Naive thymus-derived CD4-positive, alpha-beta T cell (primary cell): ENCODE measurements around the gene RPS6KB2. TPM values are rescaled to one million over a fixed set of nuclear protein-coding genes. Genes with fewer than 3 reads are reported as not detected.
"Not testable (repeated sequence)": the region's sequence is repeated elsewhere in the genome, so short reads cannot be mapped to it uniquely, and the experiment has no call there.

Experiments used
- ATAC-seq: fragments of 150-1000 bp; cut with Tn5 transposase; 2 replicates; pipeline ENCODE4 v1.10.0; 2021; ENCODE audit warnings: mild to moderate bottlenecking, moderate library complexity
- CTCF ChIA-PET: fragments of 350-600 bp; sonication (Branson Sonifier 250); formaldehyde crosslinking; loops from one replicate; lab custom pipeline; 2021; ENCODE audit warnings: antibody characterized with exemption; lab: Charles Lee
- POLR2A ChIA-PET: fragments of 350-600 bp; sonication (Branson Sonifier 250); formaldehyde crosslinking; loops from one replicate; lab custom pipeline; 2021; ENCODE audit warnings: antibody characterized with exemption, inconsistent platforms; lab: Charles Lee
- DNase-seq, 9 donors: peaks; one replicate each; pipeline versions ENCODE4 v3.0.0 to v3.0.0-alpha.2; 2020 to 2022; ENCODE audit warnings: mixed read lengths in 1 of 9
- H3K27ac ChIP-seq: one replicate; pipeline ENCODE4 v1.7.0; 2013; ENCODE audit warnings: mild to moderate bottlenecking, low read depth, low read length, moderate library complexity
- H3K27me3 ChIP-seq, 2 donors: one replicate each; pipeline ENCODE4 v1.7.0; 2013; ENCODE audit warnings: low read length in 2 of 2, mild to moderate bottlenecking in 2 of 2, moderate library complexity in 2 of 2; ENCODE audit not compliant: control insufficient read depth in 2 of 2, insufficient read depth in 2 of 2
- H3K36me3 ChIP-seq, 3 experiments: 1 replicate in 2 of 3; 2 replicates in 1 of 3; pipeline ENCODE4 v1.7.0; 2013; ENCODE audit warnings: low read length in 3 of 3, mild to moderate bottlenecking in 3 of 3, moderate library complexity in 1 of 3; ENCODE audit not compliant: insufficient read depth in 3 of 3, control insufficient read depth in 2 of 3
- H3K4me1 ChIP-seq, 2 donors: one replicate each; pipeline ENCODE4 v1.7.0; 2013; ENCODE audit warnings: low read length in 2 of 2, mild to moderate bottlenecking in 2 of 2, moderate library complexity in 1 of 2; ENCODE audit not compliant: control insufficient read depth in 2 of 2, insufficient read depth in 2 of 2
- H3K4me3 ChIP-seq: 2 replicates; pipeline ENCODE4 v1.7.0; 2013; ENCODE audit warnings: mild to moderate bottlenecking, low read length
- H3K9me3 ChIP-seq, 3 experiments: 1 replicate in 2 of 3; 2 replicates in 1 of 3; pipeline ENCODE4 v1.7.0; 2013; ENCODE audit warnings: low read length in 3 of 3; ENCODE audit not compliant: control insufficient read depth in 2 of 3
- H3K27ac Mint-ChIP-seq, 9 donors: one replicate each; pipeline ENCODE4 v1.8.0; 2020 to 2022; ENCODE audit warnings: mixed read lengths in 9 of 9, mild to moderate bottlenecking in 8 of 9, moderate library complexity in 5 of 9, inconsistent platforms in 2 of 9
- H3K27me3 Mint-ChIP-seq, 5 donors: one replicate each; pipeline ENCODE4 v1.8.0; 2021 to 2022; ENCODE audit warnings: mixed read lengths in 5 of 5, mild to moderate bottlenecking in 1 of 5
- H3K36me3 Mint-ChIP-seq, 5 donors: one replicate each; pipeline ENCODE4 v1.8.0; 2020 to 2022; ENCODE audit warnings: mixed read lengths in 5 of 5, mild to moderate bottlenecking in 3 of 5, inconsistent platforms in 1 of 5
- H3K4me1 Mint-ChIP-seq, 7 donors: one replicate each; pipeline ENCODE4 v1.8.0; 2020 to 2022; ENCODE audit warnings: mixed read lengths in 7 of 7, mild to moderate bottlenecking in 3 of 7, inconsistent platforms in 1 of 7
- H3K4me3 Mint-ChIP-seq, 10 donors: one replicate each; pipeline ENCODE4 v1.8.0; 2020 to 2022; ENCODE audit warnings: mild to moderate bottlenecking in 10 of 10, mixed read lengths in 10 of 10, moderate library complexity in 6 of 10, inconsistent platforms in 2 of 10
- H3K9me3 Mint-ChIP-seq, 11 donors: one replicate each; pipeline ENCODE4 v1.8.0; 2020 to 2022; ENCODE audit warnings: mixed read lengths in 11 of 11, mild to moderate bottlenecking in 4 of 11, inconsistent platforms in 1 of 11, moderate library complexity in 1 of 11
- intact Hi-C, 2 donors: fragments of 100-400 bp; cut with micrococcal nuclease; formaldehyde crosslinking; loops; one replicate each; pipeline ENCODE4 v1.15.1; 2023
- polyA plus RNA-seq, 2 donors: library from polyadenylated mRNA; unstranded; fragments of 300-500 nt; fragmentation: Illumina TruSeq; gene quantifications; one replicate each; pipeline ENCODE4 v1.2.3, GENCODE V29; 2021
- total RNA-seq, 6 experiments: library from RNA in 5 of 6; stranded (reverse) in 5 of 6; gene quantifications; 1 replicate in 5 of 6; 2 replicates in 1 of 6; pipeline ENCODE4 v1.2.3 and lab custom pipeline; 2021 to 2026

The RPS6KB2 gene
- total and polyA plus RNA-seq, 7 experiments from 2014 or later = 45.2 to 83.9 (median 69.2) TPM

DNA sequence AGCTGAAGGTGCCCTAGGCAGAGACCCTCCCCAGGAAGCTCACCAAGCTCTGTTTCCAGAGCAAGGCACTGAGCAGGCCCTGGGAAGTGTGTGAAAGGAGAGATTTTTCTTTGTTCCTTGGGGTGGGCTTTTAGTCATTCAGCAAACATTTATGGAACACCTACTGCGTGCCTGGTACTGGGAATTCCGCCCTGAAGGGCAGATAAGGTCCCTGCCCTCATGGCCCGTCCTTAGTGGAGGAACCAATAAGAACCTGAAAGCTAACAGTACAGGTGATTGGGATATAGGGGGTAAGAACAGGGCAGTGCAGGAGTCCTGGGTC is 36.9 kb downstream of the RPS6KB2 start:
- DNase-seq (no peak), ATAC-seq (no peak)
- Mint-ChIP-seq H3K4me3 (peak overlapping the region; percentile 75 to 94 (median 87)), H3K4me1 (peaks cover 23 to 44% (median 29%) of the 10 kb centered on the region in 7 donors), H3K36me3 (peaks cover 0 to 9% (median 0%) of the 10 kb centered on the region in 5 donors), H3K27ac (peak overlapping the region; percentile 82 to 97 (median 93)), H3K27me3 (peaks cover 0 to 2% (median 0%) of the 10 kb centered on the region in 5 donors), H3K9me3 (no peaks in the 10 kb centered on the region)
- ChIA-PET CTCF (interaction anchor here (0.7 to 1.9 kb wide), 5 partner anchors 17 to 114 kb away, joined by 3 to 7 read pairs (median 4); no protein-coding TSS in a partner anchor), POLR2A (interaction anchor here (0.7 to 18.3 kb wide), 15 partner anchors 9 to 198 kb away, joined by 3 to 230 read pairs (median 12); partner anchors contain the start of genes AIP, CABP4, CARNS1 and CDK2AP2)
- intact Hi-C loops = loop anchor here in 1 of 2 donors (2.0 kb wide), 1 partner anchor 18 kb away; no protein-coding TSS in a partner anchor
- H3K9me3 ChIP-seq = no peaks in the 10 kb centered on the region
- peak overlapping the region; percentile 66 for H3K4me3 ChIP-seq
- H3K27ac ChIP-seq = peak overlapping the region; percentile 96
- H3K4me1 ChIP-seq = peaks cover 20 to 42% of the 10 kb centered on the region in 2 donors
- H3K36me3 ChIP-seq = peaks cover 0 to 4% (median 0%) of the 10 kb centered on the region in 3 experiments
- no peaks in the 10 kb centered on the region for H3K27me3 ChIP-seq

DNA sequence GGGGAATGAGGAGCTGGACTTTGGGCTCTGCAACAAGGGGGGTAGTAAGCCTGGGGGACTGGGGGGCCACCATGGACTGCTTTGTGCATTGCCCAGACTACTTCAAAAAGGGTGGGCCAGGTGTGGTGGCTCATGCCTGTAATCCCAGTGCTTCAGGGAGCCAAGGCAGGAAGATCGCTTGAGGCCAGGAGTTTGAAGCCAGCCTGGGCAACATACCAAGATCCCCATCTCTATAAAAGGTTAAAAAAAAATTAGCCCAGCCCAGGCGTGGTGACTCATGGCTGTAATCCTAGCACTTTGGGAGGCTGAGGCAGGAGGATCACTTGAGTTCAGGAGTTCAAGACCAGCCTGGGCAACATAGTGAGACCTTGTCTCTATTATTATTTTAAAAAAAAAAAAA is 37.2 kb downstream of the RPS6KB2 start:
- not testable (repeated sequence) for H3K9me3 Mint-ChIP-seq, ATAC-seq, H3K36me3 Mint-ChIP-seq, H3K27me3 ChIP-seq, DNase-seq, H3K9me3 ChIP-seq, H3K27me3 Mint-ChIP-seq, H3K36me3 ChIP-seq
- peak overlapping the region; percentile 96 for H3K27ac ChIP-seq
- Mint-ChIP-seq H3K27ac (peak overlapping the region; percentile 82 to 97 (median 93)), H3K4me3 (peak overlapping the region; percentile 75 to 94 (median 87)), H3K4me1 (peaks cover 23 to 44% (median 29%) of the 10 kb centered on the region in 7 donors)
- peaks cover 20 to 42% of the 10 kb centered on the region in 2 donors for H3K4me1 ChIP-seq
- intact Hi-C loops = loop anchor here in 1 of 2 donors (2.0 kb wide), 1 partner anchor 19 kb away; no protein-coding TSS in a partner anchor
- ChIA-PET POLR2A (interaction anchor here (0.7 to 18.3 kb wide), 16 partner anchors 9 to 1993 kb away, joined by 3 to 230 read pairs (median 10); partner anchors contain the start of genes AIP, CABP4, CARNS1 and CORO1B), CTCF (interaction anchor here (0.7 to 1.9 kb wide), 6 partner anchors 17 to 114 kb away, joined by 3 to 7 read pairs (median 4); partner anchors contain the start of gene PTPRCAP)
- H3K4me3 ChIP-seq = peak overlapping the region; percentile 66

DNA sequence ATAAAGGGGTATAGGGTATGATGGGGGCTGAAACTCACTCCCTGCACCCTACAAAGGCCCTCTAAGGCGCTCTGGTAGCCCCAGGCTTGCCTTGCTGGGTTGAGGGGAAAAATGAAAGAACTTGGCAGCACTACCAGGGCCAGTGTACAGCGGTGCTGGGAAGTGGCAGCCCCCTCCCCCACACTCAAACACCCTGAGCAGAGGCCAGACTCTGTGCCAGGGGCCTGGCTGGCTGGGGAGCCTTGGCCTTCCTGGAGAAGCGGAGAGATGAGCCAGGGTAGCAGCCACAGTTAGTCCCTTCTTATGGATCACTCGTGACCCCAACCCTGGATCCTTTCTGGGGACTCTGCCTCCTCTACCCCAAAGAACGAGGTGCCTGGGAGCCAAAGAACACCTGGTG is 38.1 kb downstream of the RPS6KB2 start:
- Mint-ChIP-seq H3K9me3 (no peaks in the 10 kb centered on the region), H3K27me3 (no peaks in the 10 kb centered on the region), H3K4me3 (peak overlapping the region in 8 of 10 donors; percentile 19 to 95 (median 44)), H3K36me3 (peaks cover 0 to 9% (median 0%) of the 10 kb centered on the region in 5 donors), H3K27ac (peak overlapping the region in 7 of 9 donors; percentile 20 to 96 (median 73)), H3K4me1 (peaks cover 23 to 44% (median 29%) of the 10 kb centered on the region in 7 donors)
- peaks cover 20 to 42% of the 10 kb centered on the region in 2 donors for H3K4me1 ChIP-seq
- H3K27ac ChIP-seq = peak overlapping the region; percentile 94
- ChIA-PET CTCF (interaction anchor here (0.9 to 1.9 kb wide), 2 partner anchors 29 to 49 kb away, joined by 5 to 7 read pairs; partner anchors contain the start of gene PTPRCAP), POLR2A (interaction anchor here (0.7 to 18.3 kb wide), 12 partner anchors 10 to 1994 kb away, joined by 3 to 230 read pairs (median 56); partner anchors contain the start of genes AIP, CABP4, CARNS1 and CORO1B)
- peaks cover 0 to 4% (median 0%) of the 10 kb centered on the region in 3 experiments for H3K36me3 ChIP-seq
- H3K9me3 ChIP-seq = no peaks in the 10 kb centered on the region
- H3K4me3 ChIP-seq = no peak overlapping the region
- intact Hi-C loops = no loop called here
- H3K27me3 ChIP-seq = no peaks in the 10 kb centered on the region
- DNase-seq = no peak
- ATAC-seq = no peak

DNA sequence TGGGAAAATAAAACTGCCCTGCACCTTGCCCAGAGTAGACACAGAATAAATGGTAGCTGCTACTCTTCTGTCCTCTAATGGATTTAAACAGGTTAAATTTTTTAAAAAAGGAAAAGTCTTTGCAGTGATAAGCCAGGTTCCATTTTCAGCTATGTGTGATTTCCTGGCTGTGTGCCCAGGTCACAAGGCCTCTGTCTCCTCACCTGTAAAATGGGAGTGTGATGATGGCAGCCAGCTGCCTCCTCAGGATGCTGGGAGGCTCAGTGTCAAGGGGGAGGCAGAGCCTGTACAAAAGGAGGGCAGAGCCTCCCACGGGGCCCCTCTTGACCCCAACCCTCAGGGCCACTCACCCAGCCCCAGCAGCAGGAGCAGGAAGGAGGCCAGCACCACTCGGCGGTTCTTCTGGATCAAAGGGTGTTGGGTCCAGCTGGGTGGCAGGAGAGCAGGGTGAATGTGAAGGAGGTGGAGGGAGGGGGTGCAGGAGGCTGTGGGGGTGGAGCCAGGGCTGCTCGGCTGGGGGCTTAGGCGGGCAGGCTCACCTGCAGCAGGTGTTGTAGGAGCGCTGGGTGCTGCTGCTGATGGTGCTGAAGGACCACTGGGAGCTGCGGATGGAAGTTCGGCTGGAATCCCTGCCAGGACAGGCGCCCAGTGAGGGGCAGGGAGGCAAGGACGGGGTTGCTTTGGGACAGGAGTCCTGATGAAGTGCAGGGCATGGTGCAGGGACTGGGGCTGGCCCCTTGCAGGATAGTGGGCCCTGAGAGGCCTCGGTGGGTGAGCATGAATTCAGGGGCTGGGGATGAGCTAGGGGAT is 38.9 kb downstream of the RPS6KB2 start:
- Mint-ChIP-seq H3K36me3 (peaks cover 0 to 9% (median 0%) of the 10 kb centered on the region in 5 donors), H3K4me3 (peak overlapping the region; percentile 52 to 95 (median 90)), H3K27me3 (no peaks in the 10 kb centered on the region), H3K9me3 (no peaks in the 10 kb centered on the region), H3K4me1 (peaks cover 23 to 44% (median 29%) of the 10 kb centered on the region in 7 donors), H3K27ac (peak overlapping the region in 8 of 9 donors; percentile 77 to 97 (median 89))
- CTCF ChIA-PET = interaction anchor here (1.5 to 2.8 kb wide), 3 partner anchors 17 to 66 kb away, joined by 6 to 11 read pairs (median 8); partner anchors contain the start of genes PPP1CA and PTPRCAP
- DNase-seq (no peak), ATAC-seq (no peak)
- POLR2A ChIA-PET = interaction anchor here (0.6 to 18.3 kb wide), 14 partner anchors 11 to 227 kb away, joined by 3 to 230 read pairs (median 33); partner anchors contain the start of genes AIP, CARNS1, CORO1B and GPR152
- H3K36me3 ChIP-seq = peaks cover 0 to 4% (median 0%) of the 10 kb centered on the region in 3 experiments
- H3K4me1 ChIP-seq = peaks cover 20 to 42% of the 10 kb centered on the region in 2 donors
- no peak overlapping the region for H3K4me3 ChIP-seq
- H3K9me3 ChIP-seq = no peaks in the 10 kb centered on the region
- intact Hi-C loops = no loop called here
- no peaks in the 10 kb centered on the region for H3K27me3 ChIP-seq
- H3K27ac ChIP-seq = peak overlapping the region; percentile 94

DNA sequence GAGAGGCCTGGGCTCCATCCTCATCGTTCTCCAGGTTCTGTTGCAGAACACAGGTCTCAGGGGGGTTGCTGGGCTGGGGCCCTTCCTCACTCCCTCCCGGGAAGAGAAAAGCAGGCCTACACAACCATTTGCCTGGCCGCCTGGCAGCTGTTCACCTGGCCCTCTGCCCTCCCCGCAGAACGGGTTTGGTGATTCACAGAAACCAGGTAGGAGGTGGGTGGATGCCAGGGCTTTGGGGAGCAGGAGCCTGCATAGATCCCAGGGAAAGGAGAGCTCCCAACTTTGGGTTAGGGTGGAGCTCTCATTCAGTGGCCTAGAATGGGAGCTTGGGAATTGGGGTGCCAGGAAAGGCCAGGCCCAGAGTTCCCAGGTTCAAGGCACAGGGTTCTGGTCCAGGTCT is 39.8 kb downstream of the RPS6KB2 start:
- H3K36me3 Mint-ChIP-seq = peaks cover 0 to 9% (median 0%) of the 10 kb centered on the region in 5 donors
- H3K27me3 ChIP-seq = no peaks in the 10 kb centered on the region
- H3K4me1 ChIP-seq = peaks cover 20 to 42% of the 10 kb centered on the region in 2 donors
- H3K27ac ChIP-seq = peak overlapping the region; percentile 94
- H3K4me1 Mint-ChIP-seq = peaks cover 23 to 44% (median 29%) of the 10 kb centered on the region in 7 donors
- peaks cover 0 to 3% (median 0%) of the 10 kb centered on the region in 5 donors for H3K27me3 Mint-ChIP-seq
- peak overlapping the region; percentile 87 to 95 (median 90) for H3K4me3 Mint-ChIP-seq
- H3K36me3 ChIP-seq = peaks cover 0 to 4% (median 0%) of the 10 kb centered on the region in 3 experiments
- no peaks in the 10 kb centered on the region for H3K9me3 ChIP-seq
- ChIA-PET CTCF (interaction anchor here (0.8 to 2.8 kb wide), 9 partner anchors 14 to 66 kb away, joined by 3 to 11 read pairs (median 6); partner anchors contain the start of genes AIP, PPP1CA, PTPRCAP and TBC1D10C), POLR2A (interaction anchor here (0.6 to 18.3 kb wide), 21 partner anchors 9 to 228 kb away, joined by 3 to 230 read pairs (median 11); partner anchors contain the start of genes AIP, CABP4, CARNS1 and CORO1B)
- H3K4me3 ChIP-seq = peak overlapping the region; percentile 74
- DNase-seq (no peak), ATAC-seq (no peak)
- H3K9me3 Mint-ChIP-seq = no peaks in the 10 kb centered on the region
- H3K27ac Mint-ChIP-seq = peak overlapping the region; percentile 77 to 97 (median 88)
- intact Hi-C loops = no loop called here

DNA sequence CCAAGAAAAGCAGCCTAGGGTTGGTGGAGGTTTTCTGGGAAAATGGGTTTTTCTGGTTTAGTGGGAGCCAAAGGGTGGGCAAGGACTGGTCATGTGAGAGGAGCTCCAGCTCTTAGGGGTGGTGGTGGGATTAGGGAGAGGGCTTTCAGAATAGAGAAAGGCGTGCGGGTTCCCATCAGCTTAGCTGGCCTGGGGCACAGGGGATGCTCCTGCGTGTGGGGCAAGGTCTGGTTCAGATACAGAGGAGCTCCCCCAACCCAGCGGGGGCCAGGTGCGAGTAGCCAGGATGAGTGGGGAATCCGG is 40.1 kb downstream of the RPS6KB2 start:
- ChIA-PET CTCF (interaction anchor here (0.8 to 2.8 kb wide), 10 partner anchors 13 to 81 kb away, joined by 3 to 11 read pairs (median 6); partner anchors contain the start of genes AIP, PPP1CA, PTPRCAP and TBC1D10C), POLR2A (interaction anchor here (0.6 to 18.3 kb wide), 20 partner anchors 9 to 229 kb away, joined by 3 to 230 read pairs (median 11); partner anchors contain the start of genes AIP, CABP4, CARNS1 and CORO1B)
- peak overlapping the region; percentile 94 for H3K27ac ChIP-seq
- peaks cover 0 to 4% (median 0%) of the 10 kb centered on the region in 3 experiments for H3K36me3 ChIP-seq
- peaks cover 23 to 44% (median 29%) of the 10 kb centered on the region in 7 donors for H3K4me1 Mint-ChIP-seq
- no peaks in the 10 kb centered on the region for H3K9me3 ChIP-seq
- peaks cover 0 to 9% (median 0%) of the 10 kb centered on the region in 5 donors for H3K36me3 Mint-ChIP-seq
- peak overlapping the region; percentile 74 for H3K4me3 ChIP-seq
- H3K27me3 Mint-ChIP-seq = peaks cover 0 to 6% (median 0%) of the 10 kb centered on the region in 5 donors
- intact Hi-C loops = no loop called here
- no peaks in the 10 kb centered on the region for H3K9me3 Mint-ChIP-seq
- H3K4me3 Mint-ChIP-seq = peak overlapping the region; percentile 87 to 95 (median 90)
- DNase-seq (peak in 1 of 9 donors; percentile 20), ATAC-seq (no peak)
- H3K27me3 ChIP-seq = no peaks in the 10 kb centered on the region
- peak overlapping the region; percentile 77 to 97 (median 88) for H3K27ac Mint-ChIP-seq
- H3K4me1 ChIP-seq = peaks cover 20 to 42% of the 10 kb centered on the region in 2 donors
